ENCODE measurements around the gene SLC12A2.

- no peak for TF ChIP-seq POLR2A (IDR thresholded peaks at IDR 0.05; ENCODE audit: low read depth, low read length)
- no peak for TF ChIP-seq POLR2AphosphoS5 (IDR thresholded peaks at IDR 0.05; ENCODE audit: low read depth, low read length)
Observed at GRCh38 chr5:128060644-128061385, 22.8 kb upstream of the SLC12A2 start.

Measured in GM12891 (cell line).